ENCODE results near the gene STK25. TPM values are rescaled to one million over a fixed set of nuclear protein-coding genes. Genes with fewer than 3 reads are reported as not detected.
A peak's percentile ranks its signal among the peaks of the same experiment; 100 is the strongest.

STK25 gene
- total RNA-seq, 1 donor from 2014 or later = 197 TPM

DNA sequence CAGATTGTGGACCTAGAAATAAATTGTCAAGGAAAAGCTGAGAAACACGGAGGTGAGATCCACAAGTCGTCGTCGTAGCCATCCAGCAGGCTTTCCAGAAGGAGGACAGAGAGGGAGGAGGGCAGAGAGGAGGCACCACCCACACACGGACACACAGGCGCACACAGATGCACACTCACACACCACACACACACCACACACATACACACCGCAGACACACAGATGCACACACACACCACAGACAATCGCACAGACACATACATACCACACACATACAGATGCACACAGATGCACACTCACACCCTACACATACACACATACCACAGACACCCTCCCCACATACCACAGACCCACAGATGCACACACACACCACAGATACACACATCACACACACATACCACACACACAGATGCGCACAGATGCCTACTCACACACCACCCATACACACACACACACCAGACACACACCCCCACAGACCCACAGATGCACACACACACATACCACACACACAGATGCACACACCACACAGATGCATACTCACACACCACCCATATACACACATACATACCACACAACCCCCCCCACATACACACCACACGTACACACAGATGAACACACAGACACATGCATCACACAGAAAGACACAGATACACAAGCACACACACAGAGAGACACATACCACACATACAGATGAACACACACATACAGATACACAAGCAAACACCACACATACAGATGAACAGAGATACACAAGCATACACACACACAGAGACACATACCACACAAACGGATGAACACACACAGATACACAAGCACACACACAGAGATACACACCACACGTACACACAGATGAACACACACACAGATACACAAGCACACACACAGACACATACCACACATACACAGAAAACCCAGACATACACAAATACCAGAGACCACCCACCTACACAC lies 37.4 kb upstream of the STK25 start:
- TF ChIP-seq POLR2A (IDR thresholded peaks at IDR 0.05) = no peak
- no peak for TF ChIP-seq POLR2AphosphoS5 (IDR thresholded peaks at IDR 0.05; ENCODE audit: insufficient read depth in 1 of 2, low read depth in 1 of 2)
- TF ChIP-seq, protein P1, sequence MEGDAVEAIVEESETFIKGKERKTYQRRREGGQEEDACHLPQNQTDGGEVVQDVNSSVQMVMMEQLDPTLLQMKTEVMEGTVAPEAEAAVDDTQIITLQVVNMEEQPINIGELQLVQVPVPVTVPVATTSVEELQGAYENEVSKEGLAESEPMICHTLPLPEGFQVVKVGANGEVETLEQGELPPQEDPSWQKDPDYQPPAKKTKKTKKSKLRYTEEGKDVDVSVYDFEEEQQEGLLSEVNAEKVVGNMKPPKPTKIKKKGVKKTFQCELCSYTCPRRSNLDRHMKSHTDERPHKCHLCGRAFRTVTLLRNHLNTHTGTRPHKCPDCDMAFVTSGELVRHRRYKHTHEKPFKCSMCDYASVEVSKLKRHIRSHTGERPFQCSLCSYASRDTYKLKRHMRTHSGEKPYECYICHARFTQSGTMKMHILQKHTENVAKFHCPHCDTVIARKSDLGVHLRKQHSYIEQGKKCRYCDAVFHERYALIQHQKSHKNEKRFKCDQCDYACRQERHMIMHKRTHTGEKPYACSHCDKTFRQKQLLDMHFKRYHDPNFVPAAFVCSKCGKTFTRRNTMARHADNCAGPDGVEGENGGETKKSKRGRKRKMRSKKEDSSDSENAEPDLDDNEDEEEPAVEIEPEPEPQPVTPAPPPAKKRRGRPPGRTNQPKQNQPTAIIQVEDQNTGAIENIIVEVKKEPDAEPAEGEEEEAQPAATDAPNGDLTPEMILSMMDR (IDR thresholded peaks at IDR 0.05) = no peak
- Histone ChIP-seq H3K27me3 (no peaks in the 10 kb centered on the region), H3K9me3 (no peaks in the 10 kb centered on the region), H3K4me3 (no peak overlapping the region), H3K36me3 (no peaks in the 10 kb centered on the region), H3K4me1 (peaks cover 22% of the 10 kb centered on the region), H3K27ac (no peak overlapping the region)
- DNase-seq (ENCODE audit: extremely low spot score in 2 of 2) = no peak
- intact Hi-C loops (cut with DNase I) = no loop called here

DNA sequence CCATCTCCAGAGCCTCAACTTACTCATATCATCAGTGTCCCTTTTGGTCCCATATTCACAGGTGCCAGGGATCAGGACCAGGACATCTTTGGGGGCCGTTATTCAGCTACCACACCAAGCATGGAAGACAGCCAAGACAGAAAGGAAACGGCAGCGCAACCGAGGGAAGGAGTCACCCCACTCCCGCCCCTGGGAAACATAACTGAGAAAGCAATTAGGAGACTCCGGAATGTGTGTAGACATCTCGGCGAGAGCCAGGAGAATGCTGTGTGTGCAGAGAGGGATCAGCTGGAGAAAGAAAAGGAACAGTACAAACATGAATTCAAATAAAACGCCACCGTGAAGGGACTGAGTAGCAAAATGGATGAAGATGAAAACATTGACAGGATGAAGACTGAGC lies 36.7 kb upstream of the STK25 start:
- Histone ChIP-seq H3K27ac (no peak overlapping the region), H3K9me3 (no peaks in the 10 kb centered on the region), H3K4me3 (no peak overlapping the region), H3K27me3 (no peaks in the 10 kb centered on the region), H3K36me3 (no peaks in the 10 kb centered on the region), H3K4me1 (peaks cover 28% of the 10 kb centered on the region)
- intact Hi-C loops (cut with DNase I) = no loop called here
- no peak for DNase-seq (ENCODE audit: extremely low spot score in 2 of 2)
- TF ChIP-seq, protein P1 (IDR thresholded peaks at IDR 0.05) = no peak
- TF ChIP-seq POLR2AphosphoS5 (IDR thresholded peaks at IDR 0.05; ENCODE audit: insufficient read depth in 1 of 2, low read depth in 1 of 2) (no peak), POLR2A (IDR thresholded peaks at IDR 0.05) (no peak)

DNA sequence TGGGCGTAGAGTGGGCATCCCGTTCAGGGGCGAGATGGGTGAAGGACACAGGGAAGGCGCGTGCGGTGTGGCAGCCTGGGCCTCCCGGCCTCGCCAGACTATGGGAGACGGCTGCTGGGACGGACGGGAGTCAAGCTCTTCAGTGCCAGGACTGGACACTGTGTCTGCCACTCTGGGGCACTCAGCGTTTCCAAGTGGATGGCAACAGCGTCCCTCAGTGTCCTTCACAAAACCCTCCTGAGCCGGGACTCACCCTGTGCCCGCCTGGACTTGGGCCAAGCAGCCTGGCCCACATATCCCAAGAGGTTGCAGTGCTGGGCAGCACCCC lies 33.9 kb upstream of the STK25 start:
- intact Hi-C loops (cut with DNase I) = no loop called here
- DNase-seq (ENCODE audit: extremely low spot score in 2 of 2) = no peak
- Histone ChIP-seq H3K36me3 (no peaks in the 10 kb centered on the region), H3K27ac (no peak overlapping the region), H3K9me3 (no peaks in the 10 kb centered on the region), H3K4me1 (peaks cover 25% of the 10 kb centered on the region), H3K4me3 (no peak overlapping the region), H3K27me3 (no peaks in the 10 kb centered on the region)
- TF ChIP-seq, protein P1 (IDR thresholded peaks at IDR 0.05) = no peak
- TF ChIP-seq POLR2AphosphoS5 (IDR thresholded peaks at IDR 0.05; ENCODE audit: insufficient read depth in 1 of 2, low read depth in 1 of 2) (no peak), POLR2A (IDR thresholded peaks at IDR 0.05) (no peak)

DNA sequence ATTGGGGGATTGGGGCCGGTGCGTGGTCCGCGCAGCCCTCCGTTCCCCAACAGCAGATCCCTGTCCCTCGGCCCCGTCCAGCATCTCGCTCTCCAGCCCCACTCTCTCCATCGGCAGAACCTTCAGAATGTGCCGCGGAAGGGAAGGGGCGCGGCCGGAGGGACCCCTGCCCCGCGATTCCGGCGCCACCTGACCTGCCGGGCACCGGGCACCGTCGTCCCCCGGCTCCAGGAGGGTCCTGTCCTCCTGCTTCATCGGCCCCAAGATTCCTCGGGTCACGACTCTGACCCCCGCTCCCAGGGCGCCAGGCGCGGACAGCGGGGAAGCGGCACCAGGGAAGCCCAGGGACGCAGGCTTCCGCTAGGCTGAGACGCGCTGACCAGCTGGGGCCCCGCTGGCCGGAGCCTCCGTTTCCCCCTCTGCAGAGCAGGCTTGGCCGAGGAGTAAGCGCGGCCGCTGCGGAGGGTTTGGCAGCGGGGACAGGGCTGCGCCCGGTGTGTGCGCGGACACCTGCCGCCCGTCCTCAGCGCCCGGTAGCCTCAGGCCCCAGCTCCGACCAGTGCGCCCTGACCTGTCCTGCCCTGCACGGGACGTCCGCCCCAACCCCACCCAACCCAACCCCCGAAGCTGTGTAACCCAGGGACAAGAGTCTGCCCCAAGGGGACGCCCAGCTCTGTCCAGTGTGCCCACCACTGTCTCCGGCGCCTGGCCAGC lies 33.3 kb upstream of the STK25 start:
- Histone ChIP-seq H3K27me3 (no peaks in the 10 kb centered on the region), H3K36me3 (no peaks in the 10 kb centered on the region), H3K4me3 (peak overlapping the region; percentile 32 to 45), H3K27ac (no peak overlapping the region), H3K9me3 (no peaks in the 10 kb centered on the region), H3K4me1 (peaks cover 19% of the 10 kb centered on the region)
- intact Hi-C loops (cut with DNase I) = no loop called here
- TF ChIP-seq POLR2AphosphoS5 (IDR thresholded peaks at IDR 0.05; ENCODE audit: insufficient read depth in 1 of 2, low read depth in 1 of 2) = no peak
- TF ChIP-seq, protein P1 (IDR thresholded peaks at IDR 0.05) = no peak
- no peak for TF ChIP-seq POLR2A (IDR thresholded peaks at IDR 0.05)
- no peak for DNase-seq (ENCODE audit: extremely low spot score in 2 of 2)

Measured in vagina (tissue), 2 donors.